Islet of Langerhans (tissue), 1 donor: Measurements from ENCODE around the gene NTSR1.

Experiments
- FAIRE-seq: peaks from one replicate; lab custom pipeline; 2011; peaks lifted over from hg19 to GRCh38; lab: Jason Lieb, UNC

NTSR1 gene

GRCh38 chr20:62772990-62773844 lies 64.6 kb downstream of the NTSR1 start:
- FAIRE-seq: no peak

- no peak for FAIRE-seq
These were observed 65.4 kb downstream of the NTSR1 start for GRCh38 chr20:62773845-62774714.

- FAIRE-seq: no peak
These were observed 66.1 kb downstream of the NTSR1 start for GRCh38 chr20:62774762-62775161.

GRCh38 chr20:62775206-62775605 lies 66.6 kb downstream of the NTSR1 start:
- FAIRE-seq: no peak

- FAIRE-seq: no peak
These were observed 67.5 kb downstream of the NTSR1 start for GRCh38 chr20:62776035-62776691.

GRCh38 chr20:62776692-62777527 lies 68.3 kb downstream of the NTSR1 start:
- FAIRE-seq: no peak

GRCh38 chr20:62777528-62777830 lies 68.8 kb downstream of the NTSR1 start:
- no peak for FAIRE-seq

- no peak for FAIRE-seq
These were observed 69.4 kb downstream of the NTSR1 start for GRCh38 chr20:62778058-62778457.

GRCh38 chr20:62778601-62779416 lies 70.2 kb downstream of the NTSR1 start:
- FAIRE-seq: no peak

GRCh38 chr20:62779417-62779685 lies 70.7 kb downstream of the NTSR1 start:
- FAIRE-seq: no peak

- FAIRE-seq: no peak
These were observed 71.6 kb downstream of the NTSR1 start for GRCh38 chr20:62780204-62780603.

- no peak for FAIRE-seq
These were observed 72.1 kb downstream of the NTSR1 start for GRCh38 chr20:62780696-62781095.

- no peak for FAIRE-seq
These were observed 73.7 kb downstream of the NTSR1 start for GRCh38 chr20:62782149-62782892.

- FAIRE-seq: no peak
These were observed 74.2 kb downstream of the NTSR1 start for GRCh38 chr20:62782893-62783278.

- FAIRE-seq: no peak
These were observed 75.9 kb downstream of the NTSR1 start for GRCh38 chr20:62784497-62784896.

- no peak for FAIRE-seq
These were observed 76.8 kb downstream of the NTSR1 start for GRCh38 chr20:62785393-62785792.

- no peak for FAIRE-seq
These were observed 77.5 kb downstream of the NTSR1 start for GRCh38 chr20:62786157-62786556.

- FAIRE-seq: no peak
These were observed 78.7 kb downstream of the NTSR1 start for GRCh38 chr20:62787321-62787720.

- FAIRE-seq: no peak
These were observed 79.2 kb downstream of the NTSR1 start for GRCh38 chr20:62787866-62788265.

GRCh38 chr20:62788607-62789006 lies 80.0 kb downstream of the NTSR1 start:
- no peak for FAIRE-seq

- no peak for FAIRE-seq
These were observed 81.4 kb downstream of the NTSR1 start for GRCh38 chr20:62790075-62790474.
